ENCODE results near the gene NXN.
"Not testable (repeated sequence)": the region's sequence is repeated elsewhere in the genome, so short reads cannot be mapped to it uniquely, and the experiment has no call there.

Gene NXN

DNA sequence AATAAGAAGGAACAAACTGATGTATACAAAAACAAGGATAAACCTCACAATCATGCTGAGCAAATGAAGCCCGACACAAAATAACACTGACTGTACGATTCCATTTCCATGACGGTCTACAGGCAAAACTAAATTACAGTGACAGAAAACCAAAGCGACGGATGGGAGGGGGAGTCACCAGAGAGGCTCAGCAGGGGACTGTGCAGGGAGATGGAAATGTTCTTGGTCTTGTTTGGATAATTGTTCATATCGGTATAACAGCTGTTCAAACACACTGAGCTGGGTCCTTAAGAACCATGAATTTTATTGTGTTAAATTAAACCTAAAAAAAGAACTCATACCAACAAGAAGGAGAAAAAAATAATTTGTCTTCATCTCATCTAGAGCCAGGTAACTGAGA is 97.8 kb downstream of the NXN start:
- no peak for ATAC-seq

GRCh38 chr17:880443-881269 is 98.9 kb downstream of the NXN start:
- ATAC-seq: no peak

GRCh38 chr17:879546-880442 is 99.8 kb downstream of the NXN start:
- ATAC-seq: peak; percentile 30 to 38

- ATAC-seq: no peak
These were observed 101.9 kb downstream of the NXN start for GRCh38 chr17:877630-878029.

DNA sequence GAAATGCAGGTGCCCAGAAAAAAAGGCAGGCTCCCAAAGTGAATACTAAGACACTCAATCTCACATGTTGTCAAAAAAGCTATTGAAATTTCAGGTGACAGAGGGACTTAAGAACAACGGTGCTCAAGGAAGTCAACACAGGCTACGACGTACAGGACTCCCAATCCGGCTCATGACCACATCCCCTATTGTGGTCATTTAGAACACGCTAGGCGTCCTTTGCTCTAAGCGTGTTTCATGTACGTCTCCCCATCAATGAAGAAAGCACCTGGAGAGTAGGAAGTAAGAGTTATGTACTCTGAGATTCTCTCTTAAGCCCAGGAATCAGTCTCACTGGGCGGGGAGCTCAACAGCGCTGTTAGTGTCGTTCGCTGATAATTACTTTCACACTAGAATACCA is 103.3 kb downstream of the NXN start:
- ATAC-seq: no peak

DNA sequence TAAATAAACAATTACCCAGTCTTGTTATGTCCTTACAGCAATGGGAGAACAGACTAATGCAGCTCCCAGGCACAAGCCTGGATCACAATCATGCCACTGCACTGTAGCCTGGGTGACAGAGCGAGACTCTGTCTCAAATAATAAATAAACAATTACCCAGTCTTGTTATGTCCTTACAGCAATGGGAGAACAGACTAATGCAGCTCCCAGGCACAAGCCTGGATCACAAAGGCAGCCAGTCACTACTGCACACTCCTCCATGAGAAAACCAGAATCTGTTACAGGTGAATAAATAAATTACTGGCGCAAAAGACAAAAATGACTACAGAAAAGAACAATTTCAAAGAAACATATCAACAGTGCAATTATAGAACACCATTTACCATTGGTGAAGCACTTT is 105.0 kb downstream of the NXN start:
- ATAC-seq: not testable (repeated sequence)

- ATAC-seq: no peak
These were observed 106.7 kb downstream of the NXN start for GRCh38 chr17:872855-873254.

GRCh38 chr17:871751-872519 is 107.6 kb downstream of the NXN start:
- no peak for ATAC-seq

DNA sequence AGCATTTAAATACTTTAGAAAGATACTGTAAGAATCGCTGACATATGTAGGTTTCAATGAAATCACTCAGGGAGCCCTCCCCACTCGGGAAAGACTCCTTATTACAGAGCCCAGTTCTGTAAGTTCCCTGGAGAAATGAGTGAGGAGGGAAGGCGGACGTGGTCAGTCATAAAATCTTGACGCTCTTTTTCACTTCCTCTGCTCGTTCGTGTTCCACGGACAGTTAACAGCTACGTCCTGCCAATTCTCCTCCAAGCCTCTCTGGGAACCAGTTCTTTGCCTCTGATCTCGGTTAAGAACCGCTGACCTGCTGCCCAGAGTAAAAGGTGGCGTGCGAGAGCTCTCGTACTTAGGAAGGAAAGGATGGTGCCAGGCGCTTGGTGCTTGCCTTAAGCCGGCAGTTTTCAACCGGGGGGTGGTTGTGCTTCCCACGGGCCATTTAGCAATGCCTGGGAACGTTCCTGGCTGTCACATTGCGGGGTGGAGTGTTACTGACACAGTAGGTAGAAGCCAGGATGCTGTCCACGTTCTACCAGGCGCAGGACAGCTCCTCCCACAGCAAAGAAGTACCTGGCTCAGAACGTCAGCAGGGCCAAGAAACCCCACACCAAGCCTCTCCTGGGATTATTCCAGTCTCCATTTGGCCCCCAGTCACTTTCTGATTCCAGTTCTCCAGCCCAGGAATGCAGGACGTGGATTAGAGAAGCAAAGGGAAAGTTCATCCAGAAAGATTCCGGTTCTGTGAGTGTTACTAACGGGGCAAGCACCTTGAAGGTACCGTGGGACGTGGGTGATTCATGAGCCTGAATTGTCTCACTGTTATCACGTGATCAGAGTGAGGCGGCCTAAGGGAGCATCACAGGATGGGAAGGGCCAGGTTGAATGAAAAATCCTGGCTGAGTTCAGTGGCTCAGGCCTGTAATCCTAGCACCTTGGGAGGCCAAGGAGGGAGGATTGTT is 109.7 kb downstream of the NXN start:
- no peak for ATAC-seq

DNA sequence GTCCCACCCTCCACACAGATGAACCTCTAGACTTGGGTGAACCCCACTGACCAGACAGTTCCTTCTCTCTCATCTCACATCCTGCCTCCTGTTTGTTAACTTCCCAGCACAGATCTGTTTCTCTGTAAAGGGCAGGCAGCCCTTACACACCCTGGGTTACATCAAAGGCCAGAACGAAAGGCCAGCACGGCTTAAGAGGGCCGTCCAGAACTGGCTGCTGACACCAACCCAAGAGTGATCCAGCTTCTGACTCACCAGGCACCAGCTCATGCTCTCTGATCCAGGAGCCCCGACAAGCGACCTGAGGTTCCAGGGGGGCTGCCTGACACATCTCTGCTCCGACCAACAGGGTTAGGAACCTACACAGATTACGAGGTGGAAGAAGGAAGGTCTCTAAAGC is 110.5 kb downstream of the NXN start:
- no peak for ATAC-seq

- ATAC-seq: no peak
These were observed 111.6 kb downstream of the NXN start for GRCh38 chr17:867896-868489.

- not testable (repeated sequence) for ATAC-seq
These were observed 112.3 kb downstream of the NXN start for GRCh38 chr17:867238-867637.

DNA sequence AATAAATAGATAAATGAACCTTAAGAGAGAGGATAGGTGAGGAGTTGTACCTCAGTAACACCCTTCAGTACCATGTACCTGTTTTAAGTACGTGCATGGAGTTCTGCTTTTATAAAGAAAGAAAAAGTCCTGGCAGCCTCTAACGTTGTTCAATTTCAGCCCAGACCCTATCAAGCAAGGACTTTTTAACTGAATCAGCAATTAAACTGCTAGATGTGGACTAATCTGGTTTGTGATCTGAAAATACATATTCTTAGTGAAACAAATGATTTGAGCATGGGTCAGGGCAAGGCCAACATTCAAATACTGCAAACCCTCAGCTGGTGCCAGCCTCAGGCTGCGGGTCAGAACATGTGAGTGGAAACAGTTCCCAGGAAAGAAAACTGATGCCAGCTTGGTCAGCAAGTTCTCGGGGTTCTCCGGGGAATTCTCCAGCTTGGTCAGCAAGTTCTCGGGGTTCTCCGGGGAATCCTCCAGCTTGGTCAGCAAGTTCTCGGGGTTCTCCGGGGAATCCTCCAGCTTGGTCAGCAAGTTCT is 112.9 kb downstream of the NXN start:
- no peak for ATAC-seq

GRCh38 chr17:864315-864714 is 115.3 kb downstream of the NXN start:
- no peak for ATAC-seq

DNA sequence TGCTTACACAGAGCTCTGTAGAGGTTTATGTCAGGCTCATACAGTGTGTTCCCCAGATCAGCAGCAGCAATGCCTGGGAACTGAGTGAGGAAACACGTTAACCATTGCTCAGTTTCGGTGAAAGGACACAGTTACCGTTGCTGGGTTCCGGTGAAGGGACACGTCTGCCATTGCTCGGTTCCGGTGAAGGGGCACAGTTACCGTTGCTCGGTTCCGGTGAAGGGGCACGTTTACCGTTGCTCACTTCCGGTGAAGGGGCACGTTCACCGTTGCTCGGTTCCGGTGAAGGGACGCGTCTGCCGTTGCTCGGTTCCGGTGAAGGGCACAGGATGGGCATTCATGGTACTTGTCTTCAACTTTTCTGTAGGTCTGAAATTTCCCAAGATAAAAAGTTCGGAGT is 115.7 kb downstream of the NXN start:
- peak in 1 of 2 donors; percentile 30 for ATAC-seq

DNA sequence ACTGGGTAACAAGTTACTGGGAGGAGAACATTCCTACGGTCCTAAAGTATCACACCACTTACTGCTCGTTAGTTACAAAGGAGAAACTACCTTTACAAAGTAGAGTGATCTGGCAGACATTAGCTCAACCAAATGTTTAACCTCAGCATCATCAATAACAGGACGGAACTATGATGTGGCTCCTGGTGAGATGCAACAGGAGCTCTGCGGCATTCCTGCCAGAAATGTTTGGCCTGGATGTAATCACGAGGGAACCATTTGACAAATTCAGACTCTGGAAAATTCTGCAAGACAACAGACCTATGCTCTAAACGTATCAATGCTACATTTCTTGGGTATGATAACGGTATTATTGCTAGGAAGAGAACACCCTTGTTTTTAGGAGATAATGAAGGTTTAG is 117.0 kb downstream of the NXN start:
- no peak for ATAC-seq

- no peak for ATAC-seq
These were observed 118.2 kb downstream of the NXN start for GRCh38 chr17:861364-861763.

- no peak for ATAC-seq
These were observed 118.8 kb downstream of the NXN start for GRCh38 chr17:860805-861204.

DNA sequence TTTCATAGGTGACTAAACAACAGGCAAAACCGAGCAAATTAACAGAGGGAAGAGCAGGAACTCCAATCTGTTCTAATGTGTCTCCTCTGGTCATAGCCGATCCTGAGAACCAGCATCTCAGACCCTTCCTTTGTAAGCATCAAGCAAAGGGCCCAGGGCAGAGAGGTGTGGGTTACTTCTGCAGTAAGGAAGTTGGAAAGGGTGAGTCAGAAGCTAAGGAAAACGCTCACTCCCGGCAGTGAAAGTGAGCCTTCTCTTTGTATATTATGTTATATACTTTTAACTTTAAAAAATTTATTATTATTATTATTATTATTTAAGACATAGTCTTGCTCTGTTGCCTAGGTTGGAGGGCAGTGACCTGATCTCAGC is 119.8 kb downstream of the NXN start:
- ATAC-seq: no peak

DNA sequence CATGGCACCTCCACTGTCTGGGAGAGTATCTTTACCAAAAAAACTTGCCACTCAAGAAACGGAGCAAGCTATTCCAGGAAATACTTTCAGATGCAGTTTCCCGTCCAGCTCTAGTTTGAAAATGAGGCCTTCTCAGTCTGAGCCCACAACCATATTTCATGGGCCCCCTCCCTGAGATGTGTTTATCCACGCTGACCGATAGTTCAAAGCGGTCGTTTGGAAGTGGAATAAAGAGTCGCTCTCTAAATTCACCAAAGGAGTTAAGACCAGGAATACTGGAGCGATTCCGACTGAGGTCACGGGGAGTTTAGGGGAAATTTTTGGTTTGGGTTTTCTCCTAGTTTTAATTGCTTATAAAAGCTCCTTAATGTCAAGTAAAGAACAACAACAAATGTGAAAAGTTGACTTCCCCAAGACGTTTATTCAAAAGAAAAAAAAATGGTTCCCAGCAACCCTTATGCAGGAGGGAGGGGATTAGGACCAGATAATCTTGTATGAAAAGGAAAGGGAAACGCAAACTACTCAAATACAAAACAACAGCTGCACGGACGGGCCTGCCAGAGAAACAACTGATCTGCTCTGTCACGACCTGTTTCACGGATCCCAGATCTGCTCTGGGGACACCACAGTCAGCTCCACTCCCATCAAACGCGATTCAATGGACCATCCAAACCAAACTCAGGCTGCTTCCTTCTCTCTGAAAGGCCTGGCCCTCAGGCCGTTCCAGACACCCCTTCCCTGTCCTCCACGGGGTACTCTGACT is 120.3 kb downstream of the NXN start:
- no peak for ATAC-seq

DNA sequence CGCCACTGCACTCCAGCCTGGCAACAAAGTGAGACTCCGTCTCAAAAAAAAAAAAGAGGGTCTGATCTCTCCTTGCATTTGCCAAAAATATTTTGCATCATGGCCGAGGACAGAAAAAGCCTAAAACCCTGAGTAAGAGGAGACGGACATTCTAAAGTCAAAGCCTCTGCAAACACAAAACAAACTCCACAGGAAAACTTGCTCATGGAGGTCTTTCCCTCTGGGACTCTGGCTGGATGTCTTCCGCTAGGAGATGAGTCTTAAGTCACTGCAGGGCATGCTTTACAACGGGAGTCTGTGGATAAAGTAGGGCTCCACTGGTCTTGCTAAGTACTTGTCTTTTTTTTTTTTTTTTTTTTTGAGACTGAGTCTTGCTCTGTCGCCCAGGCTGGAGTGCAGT is 123.4 kb downstream of the NXN start:
- no peak for ATAC-seq
